ENCODE data around the gene HCN4.
"Not testable (repeated sequence)": the region's sequence is repeated elsewhere in the genome, so short reads cannot be mapped to it uniquely, and the experiment has no call there.

The HCN4 gene

DNA sequence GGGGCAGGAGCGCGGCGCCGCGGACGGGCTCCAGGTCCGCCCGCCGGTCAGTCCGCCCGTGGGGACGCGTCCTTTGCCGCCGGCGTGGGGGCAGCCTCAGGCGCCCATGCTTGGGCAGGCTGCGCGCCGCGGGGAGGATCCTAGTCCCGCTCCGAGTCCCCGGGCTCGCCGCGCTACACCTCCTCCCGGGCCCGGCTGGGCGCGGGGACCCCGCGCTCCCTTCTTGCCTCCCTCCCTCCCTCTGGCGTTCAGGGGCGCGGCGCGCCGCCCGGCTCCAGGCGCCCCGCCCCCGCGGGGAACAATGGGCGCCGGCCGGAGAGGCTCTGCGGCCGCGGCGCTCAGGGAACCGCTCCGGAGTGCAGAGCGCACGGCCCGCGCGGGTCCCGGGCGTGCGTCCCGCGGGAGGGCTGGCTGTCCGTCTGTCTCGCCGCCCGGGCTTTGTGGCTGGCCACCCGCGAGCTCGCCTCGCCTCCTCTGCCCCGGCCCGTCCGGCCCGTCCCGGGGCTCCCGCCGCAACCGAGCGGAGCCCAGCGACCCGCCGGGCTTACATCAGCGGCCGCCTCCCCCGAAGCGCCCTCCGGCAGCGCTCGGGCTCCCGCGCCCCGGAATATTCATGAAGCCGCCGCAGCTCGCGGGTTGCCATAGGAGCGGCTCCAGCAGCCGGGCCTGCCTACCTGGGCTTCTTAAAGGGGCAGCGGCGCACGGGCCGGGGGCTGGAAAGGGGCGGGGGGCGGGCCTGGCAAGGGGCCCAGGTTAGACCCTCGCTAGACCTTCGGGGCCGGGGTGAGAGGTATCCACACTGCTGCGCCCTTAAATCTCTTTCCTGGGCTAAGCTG is at the start of gene HCN4:
Gene HCN4, minus strand, starts transcription at position 658 of the 836 bp plus-strand sequence. CDS start 688 bp downstream, outside the sequence.
- H3K27ac ChIP-seq = no peak within 1 kb of the TSS
- peak within 1 kb of the TSS in 5 of 7 experiments; percentile 18 to 37 (median 24) for H3K4me3 ChIP-seq

GRCh38 chr15:73414876-73415275 is 46.1 kb upstream of the HCN4 start:
- no peak overlapping the region for H3K4me3 ChIP-seq
- H3K27ac ChIP-seq = no peak overlapping the region

DNA sequence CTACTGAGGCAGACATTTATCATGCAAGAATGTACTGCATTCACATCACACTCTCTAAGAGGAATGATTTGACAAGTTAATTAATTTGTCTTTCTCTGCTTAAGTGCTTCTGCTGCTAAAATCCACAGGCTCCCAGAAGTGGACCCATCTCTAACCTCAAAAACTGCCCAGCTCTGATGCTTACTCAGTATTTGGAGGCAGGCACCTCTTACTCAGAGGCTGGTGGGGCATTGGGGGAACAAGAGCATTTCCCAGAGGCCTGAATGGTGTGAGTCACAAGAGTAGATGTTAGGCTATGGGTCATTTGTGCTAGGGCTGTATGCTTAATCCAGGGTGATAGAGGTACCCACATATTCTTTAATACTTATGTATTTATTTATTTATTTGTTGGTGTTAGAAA is 34.4 kb upstream of the HCN4 start:
- no peak overlapping the region for H3K27ac ChIP-seq
- H3K4me3 ChIP-seq = no peak overlapping the region

DNA sequence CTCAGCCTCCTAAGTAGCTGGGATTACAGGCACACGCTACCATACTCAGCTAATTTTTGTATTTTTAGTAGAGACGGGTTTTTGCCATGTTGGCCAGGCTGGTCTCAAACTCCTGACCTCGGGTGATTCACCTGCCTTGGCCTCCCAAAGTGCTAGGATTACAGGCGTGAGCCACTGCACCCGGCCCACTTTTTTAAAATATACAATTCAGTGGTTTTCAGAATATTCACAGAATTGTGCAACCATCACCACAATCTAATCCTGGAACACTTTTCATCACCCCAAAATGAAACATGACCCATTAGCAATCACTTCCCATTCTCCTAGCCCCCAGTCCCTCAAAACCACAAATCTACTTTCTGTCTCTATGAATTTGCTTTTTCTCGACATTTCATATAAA is 31.5 kb upstream of the HCN4 start:
- H3K27ac ChIP-seq, H3K4me3 ChIP-seq: not testable (repeated sequence)

GRCh38 chr15:73398861-73399260 is 30.1 kb upstream of the HCN4 start:
- H3K27ac ChIP-seq = no peak overlapping the region
- no peak overlapping the region for H3K4me3 ChIP-seq

DNA sequence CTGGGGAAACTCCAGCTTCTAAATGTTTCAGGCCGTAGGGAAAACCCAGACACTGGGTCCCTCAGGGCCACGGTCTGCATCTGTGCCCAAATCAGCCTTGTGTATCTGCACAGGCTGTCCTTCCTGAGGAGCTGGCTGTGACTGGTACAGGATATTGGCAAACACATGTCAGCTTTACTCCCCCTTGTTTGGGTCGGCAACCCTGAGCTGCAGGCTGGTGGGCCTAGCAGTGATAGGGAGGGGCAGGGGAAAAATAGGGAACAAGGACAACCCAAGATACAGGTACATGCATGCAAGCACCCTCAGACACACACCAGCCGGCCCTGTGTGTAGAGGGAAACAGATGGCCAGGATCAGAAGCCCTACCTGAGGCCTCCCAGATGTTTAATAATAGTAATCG is 28.7 kb upstream of the HCN4 start:
- H3K27ac ChIP-seq = no peak overlapping the region
- no peak overlapping the region for H3K4me3 ChIP-seq

DNA sequence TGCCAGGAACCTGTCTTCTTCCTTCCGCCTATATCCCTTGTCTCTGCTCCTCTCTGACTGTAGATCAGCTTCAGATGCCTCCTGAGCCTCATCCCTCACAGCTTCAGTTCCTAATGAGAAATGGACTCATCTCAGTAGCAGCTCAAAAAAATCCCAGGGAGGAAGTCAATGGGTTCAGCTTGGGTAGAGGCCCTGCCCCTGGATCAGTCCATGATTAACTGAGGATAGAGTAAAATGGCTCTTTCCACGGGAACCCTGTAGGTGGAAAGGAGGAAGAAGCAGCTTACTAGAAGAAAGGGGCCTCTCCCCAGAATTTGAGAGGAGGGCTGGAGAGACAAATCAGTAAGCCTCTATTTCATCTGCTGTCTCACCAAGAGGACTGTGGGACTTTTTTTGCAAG is 26.9 kb upstream of the HCN4 start:
- Histone ChIP-seq H3K27ac (no peak overlapping the region), H3K4me3 (no peak overlapping the region)

DNA sequence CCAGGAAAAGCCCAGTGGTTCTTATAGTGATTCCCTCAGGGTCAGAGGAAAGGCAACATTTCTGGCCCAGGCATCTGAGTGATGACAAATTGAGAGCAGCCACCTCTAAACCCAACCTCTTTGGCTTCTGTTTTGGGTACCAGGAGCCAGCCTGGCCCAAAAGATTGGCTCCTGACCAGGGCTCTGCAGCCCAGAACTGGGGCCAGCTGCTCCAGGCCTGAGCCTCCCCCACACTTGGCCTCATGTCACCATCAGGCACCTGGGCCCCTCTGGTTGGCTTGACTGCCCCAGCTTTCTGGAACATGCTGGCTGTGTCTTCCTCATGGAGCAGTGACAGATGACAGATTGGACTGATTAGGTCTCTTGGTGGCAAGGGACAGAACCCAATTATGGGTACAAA is 26.0 kb upstream of the HCN4 start:
- no peak overlapping the region for H3K4me3 ChIP-seq
- no peak overlapping the region for H3K27ac ChIP-seq

GRCh38 chr15:73393336-73393735 is 24.6 kb upstream of the HCN4 start:
- Histone ChIP-seq H3K4me3 (no peak overlapping the region), H3K27ac (no peak overlapping the region)

- Histone ChIP-seq H3K27ac (no peak overlapping the region), H3K4me3 (no peak overlapping the region)
Measured at GRCh38 chr15:73392025-73392424, 23.3 kb upstream of the HCN4 start.

- no peak overlapping the region for H3K27ac ChIP-seq
Measured at GRCh38 chr15:73391128-73391872, 22.5 kb upstream of the HCN4 start.

DNA sequence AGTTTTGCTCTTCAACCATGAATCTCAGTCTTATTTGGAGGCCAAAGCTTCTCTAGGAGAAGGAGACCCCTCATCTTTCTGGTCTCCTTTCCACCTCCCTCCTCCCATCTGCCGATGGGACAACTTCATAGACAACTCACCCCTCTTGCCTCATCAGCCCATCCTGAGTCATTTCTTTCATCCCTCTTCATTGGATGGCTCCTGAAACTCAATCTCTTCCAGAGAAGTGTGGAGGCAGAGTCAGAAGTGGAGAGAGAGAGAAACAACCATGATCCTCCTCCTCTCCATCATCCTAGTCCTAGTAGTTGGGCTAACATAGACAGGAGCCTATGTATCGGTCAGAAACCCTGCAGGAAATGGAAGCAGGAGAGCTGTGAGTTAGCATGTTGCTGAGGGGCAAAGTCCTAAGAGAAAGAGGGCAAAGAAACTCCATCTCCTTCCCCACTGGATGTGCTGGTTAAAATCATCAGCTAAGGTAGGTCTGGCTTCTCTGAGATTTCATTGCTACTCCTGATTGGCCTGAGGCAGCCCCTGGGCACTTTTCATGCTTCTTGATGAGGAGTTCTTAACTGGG is 21.3 kb upstream of the HCN4 start:
- no peak overlapping the region for H3K27ac ChIP-seq
- H3K4me3 ChIP-seq = no peak overlapping the region

More at GRCh38 chr15:73391128-73391872, 22.5 kb upstream of the HCN4 start:
- H3K4me3 ChIP-seq = no peak overlapping the region

GRCh38 chr15:73389539-73389938 is 20.8 kb upstream of the HCN4 start:
- no peak overlapping the region for H3K27ac ChIP-seq

GRCh38 chr15:73388256-73388781 is 19.6 kb upstream of the HCN4 start:
- Histone ChIP-seq H3K27ac (no peak overlapping the region), H3K4me3 (no peak overlapping the region)

More at GRCh38 chr15:73389539-73389938, 20.8 kb upstream of the HCN4 start:
- H3K4me3 ChIP-seq = no peak overlapping the region

DNA sequence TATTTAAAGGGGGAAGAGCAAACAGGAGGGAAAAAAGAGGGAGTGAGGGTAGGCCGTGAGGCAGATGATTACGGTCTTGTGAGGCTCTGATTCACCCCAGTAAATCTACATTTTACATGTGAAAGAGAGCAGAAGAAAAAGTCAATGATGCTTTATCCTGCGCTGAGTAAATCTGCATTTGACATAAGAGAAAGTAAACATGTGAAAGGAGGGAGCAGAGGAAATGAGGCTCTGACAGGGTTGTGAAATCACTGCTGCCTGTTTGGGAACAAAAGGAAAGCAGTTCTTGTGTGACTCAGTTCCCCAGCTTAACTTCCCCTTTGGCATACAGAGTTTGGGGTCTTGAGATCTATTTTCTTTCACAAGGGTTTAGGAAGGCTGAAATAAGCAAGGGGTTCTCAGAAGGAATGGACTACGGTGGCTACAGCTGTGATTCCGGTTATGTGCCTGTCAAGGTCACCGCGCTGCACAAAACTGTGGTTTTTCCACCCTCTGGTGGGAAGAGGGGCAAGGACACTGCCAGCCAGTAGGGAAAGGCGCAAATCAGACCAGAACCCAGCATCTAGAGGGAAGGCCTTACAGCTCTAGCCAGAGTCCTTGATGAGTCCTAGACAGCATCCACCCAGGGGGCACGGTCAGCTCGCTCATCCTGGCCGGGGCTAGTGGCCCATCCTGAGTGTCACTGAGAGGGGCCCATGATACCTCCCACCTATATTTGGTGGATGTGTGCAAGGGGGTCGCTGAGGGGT is 18.9 kb upstream of the HCN4 start:
- no peak overlapping the region for H3K27ac ChIP-seq
- no peak overlapping the region for H3K4me3 ChIP-seq

GRCh38 chr15:73386886-73387506 is 18.2 kb upstream of the HCN4 start:
- H3K4me3 ChIP-seq = no peak overlapping the region
- no peak overlapping the region for H3K27ac ChIP-seq

GRCh38 chr15:73386238-73386637 is 17.5 kb upstream of the HCN4 start:
- no peak overlapping the region for H3K27ac ChIP-seq
- H3K4me3 ChIP-seq = no peak overlapping the region

DNA sequence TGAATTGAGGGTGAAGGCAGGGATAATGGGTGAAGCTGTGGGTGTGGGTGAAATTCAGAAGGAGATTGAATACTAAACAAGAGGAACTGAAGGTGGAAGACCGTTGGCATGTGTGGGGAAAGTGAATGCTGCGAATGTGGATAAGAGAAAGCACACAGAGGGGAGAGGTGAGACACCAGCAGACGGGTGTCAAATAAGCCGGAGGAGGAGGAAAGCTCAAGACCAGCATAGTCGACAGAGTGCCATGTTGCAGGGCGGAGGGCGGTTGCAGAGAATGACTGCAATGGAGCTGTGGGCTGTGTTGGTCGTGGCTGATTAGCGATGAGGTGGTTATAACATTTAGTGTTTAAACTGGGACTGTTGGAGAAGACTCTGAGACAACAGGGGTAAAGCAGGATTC is 16.4 kb upstream of the HCN4 start:
- Histone ChIP-seq H3K4me3 (no peak overlapping the region), H3K27ac (no peak overlapping the region)

Measured in skin epidermis (tissue), 12 donors.